WERI-Rb-1 (cell line): ENCODE measurements around the gene EYA2.

Experiments used
- DNase-seq: peaks from one replicate; pipeline ENCODE4 v3.0.0-alpha.2; 2020
- H3K27ac ChIP-seq: fragments of 250-450 bp; sonication (Bioruptor Pico); 2 replicates; pipeline ENCODE4 v1.5.1; 2020; ENCODE audit warnings: mild to moderate bottlenecking, moderate library complexity
- H3K27me3 ChIP-seq: fragments of 250-450 bp; sonication (Bioruptor Pico); 2 replicates; pipeline ENCODE4 v1.5.1; 2021; ENCODE audit warnings: mild to moderate bottlenecking, low read depth, moderate library complexity; ENCODE audit not compliant: insufficient read depth, severe bottlenecking
- H3K36me3 ChIP-seq: fragments of 250-450 bp; sonication (Bioruptor Pico); 2 replicates; pipeline ENCODE4 v1.5.1; 2020; ENCODE audit warnings: mild to moderate bottlenecking, moderate library complexity
- H3K4me3 ChIP-seq: 2 replicates; pipeline ENCODE4 v1.5.1; 2011; ENCODE audit warnings: low read depth, mild to moderate bottlenecking, control low read depth, low read length
- H3K9me3 ChIP-seq: fragments of 250-450 bp; sonication (Bioruptor Pico); 2 replicates; pipeline ENCODE4 v1.5.1; 2021; ENCODE audit warnings: mild to moderate bottlenecking, moderate library complexity; ENCODE audit not compliant: severe bottlenecking
- CTCF ChIP-seq: IDR thresholded peaks from 2 replicates; pipeline ENCODE4 v1.5.1; 2011; ENCODE audit warnings: low read depth, mild to moderate bottlenecking, control low read depth, inconsistent platforms, low read length

The EYA2 gene

DNA sequence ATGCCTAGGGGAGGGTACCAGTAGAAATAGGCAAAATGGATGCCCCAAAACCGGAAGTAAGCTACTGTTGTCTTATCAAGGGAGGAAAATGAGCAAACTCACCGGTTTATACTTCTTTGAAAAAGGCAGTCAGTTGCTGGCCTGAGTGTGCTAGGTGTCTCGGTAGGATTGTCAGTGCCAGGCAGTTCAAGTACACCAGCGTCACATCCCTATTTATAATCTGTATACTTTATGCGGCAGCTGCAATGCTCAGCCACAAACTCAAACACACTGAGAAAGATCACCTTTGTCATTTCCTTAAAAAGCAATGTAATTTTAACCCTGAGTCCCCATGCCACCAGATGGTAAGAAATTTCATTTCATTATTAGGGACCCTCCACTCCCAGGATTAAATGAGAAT lies 196.2 kb downstream of the EYA2 start:
- no peak for TF ChIP-seq CTCF
- H3K36me3 ChIP-seq, result peaks cover 74% of the 10 kb centered on the region
- H3K4me3 ChIP-seq, result no peak overlapping the region
- no peak for DNase-seq
- H3K9me3 ChIP-seq, result peaks cover 5% of the 10 kb centered on the region
- H3K27ac ChIP-seq, result no peak overlapping the region
- no peaks in the 10 kb centered on the region for H3K27me3 ChIP-seq

DNA sequence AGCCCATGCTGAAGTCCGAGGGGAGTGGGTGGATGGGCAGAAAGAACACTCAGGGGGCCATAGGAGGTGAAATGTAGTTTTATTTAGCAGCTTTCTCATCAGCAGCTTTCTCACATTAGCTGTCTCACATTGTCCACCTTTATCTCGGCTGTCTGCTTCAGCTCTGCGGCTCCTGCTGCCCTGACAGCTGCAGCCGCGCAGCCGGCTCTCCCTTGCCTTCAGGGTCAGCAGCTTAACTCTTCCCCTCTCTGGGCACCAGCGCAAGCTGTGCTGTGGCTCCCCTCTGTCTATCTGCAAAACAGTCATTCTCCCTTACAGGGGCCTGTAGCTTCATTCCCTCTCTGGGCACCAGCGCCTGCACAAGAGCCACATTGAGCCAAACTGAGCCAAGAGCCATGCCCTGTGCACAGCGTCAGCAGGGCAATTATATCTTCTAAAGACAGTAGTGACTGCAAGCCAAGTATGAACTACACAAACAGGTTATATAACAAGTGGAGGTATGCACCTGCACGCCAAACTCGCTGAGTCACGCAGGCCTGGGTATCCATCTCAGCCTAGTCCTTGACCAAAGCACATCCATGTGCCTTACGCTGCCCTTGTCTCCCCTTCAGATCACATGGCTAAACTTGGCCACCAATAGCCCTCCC lies 198.8 kb downstream of the EYA2 start:
- H3K36me3 ChIP-seq, result peaks cover 94% of the 10 kb centered on the region
- DNase-seq, result peak; percentile 47
- H3K9me3 ChIP-seq, result no peaks in the 10 kb centered on the region
- no peak for TF ChIP-seq CTCF
- peak overlapping the region; percentile 55 for H3K27ac ChIP-seq
- no peak overlapping the region for H3K4me3 ChIP-seq
- no peaks in the 10 kb centered on the region for H3K27me3 ChIP-seq

- H3K4me3 ChIP-seq, result no peak overlapping the region
Measured at GRCh38 chr20:47095690-47096089, 201.0 kb downstream of the EYA2 start.

GRCh38 chr20:47097691-47098622 lies 203.3 kb downstream of the EYA2 start:
- Histone ChIP-seq H3K4me3 (no peak overlapping the region), H3K27ac (no peak overlapping the region), H3K36me3 (peaks cover 100% of the 10 kb centered on the region), H3K9me3 (no peaks in the 10 kb centered on the region), H3K27me3 (no peaks in the 10 kb centered on the region)
- DNase-seq, result no peak
- no peak for TF ChIP-seq CTCF

More at GRCh38 chr20:47095690-47096089, 201.0 kb downstream of the EYA2 start:
- H3K27me3 ChIP-seq, result no peaks in the 10 kb centered on the region
- no peak for TF ChIP-seq CTCF
- H3K36me3 ChIP-seq, result peaks cover 96% of the 10 kb centered on the region
- no peak overlapping the region for H3K27ac ChIP-seq
- no peak for DNase-seq
- no peaks in the 10 kb centered on the region for H3K9me3 ChIP-seq

GRCh38 chr20:47099093-47099492 lies 204.4 kb downstream of the EYA2 start:
- TF ChIP-seq CTCF, result no peak
- Histone ChIP-seq H3K27me3 (no peaks in the 10 kb centered on the region), H3K9me3 (no peaks in the 10 kb centered on the region), H3K36me3 (peaks cover 100% of the 10 kb centered on the region), H3K27ac (no peak overlapping the region), H3K4me3 (no peak overlapping the region)
- DNase-seq, result no peak
